T-helper 2 cell (primary cell): Measurements from ENCODE around the gene IL6.
"Not testable (repeated sequence)": the region's sequence is repeated elsewhere in the genome, so short reads cannot be mapped to it uniquely, and the experiment has no call there.

ENCODE experiments used
- DNase-seq, 5 experiments: peaks; one replicate each; pipeline versions ENCODE4 v3.0.0 to v3.0.0-alpha.2; 2012 to 2022
- total RNA-seq, 2 donors: gene quantifications; one replicate each; lab custom pipeline; 2026; lab: John Stamatoyannopoulos, UW

IL6 gene
- 0 reads per million in 2 donors for total RNA-seq

GRCh38 chr7:22726907-22727713, at the start of gene IL6:
IL6 (plus strand) TSS chr7:22727200; CDS start chr7:22727263, 63 bp downstream.
- peak in 1 of 5 experiments; percentile 13 for DNase-seq

GRCh38 chr7:22677263-22677662, 49.7 kb upstream of the IL6 start:
- peak in 1 of 5 experiments; percentile 60 for DNase-seq

GRCh38 chr7:22677680-22678079, 49.3 kb upstream of the IL6 start:
- no peak for DNase-seq

GRCh38 chr7:22680482-22680911, 46.5 kb upstream of the IL6 start:
- no peak for DNase-seq

- DNase-seq = no peak
Observed at GRCh38 chr7:22681312-22681711, 45.7 kb upstream of the IL6 start.

- no peak for DNase-seq
Observed at GRCh38 chr7:22681852-22682657, 44.9 kb upstream of the IL6 start.

- DNase-seq = no peak
Observed at GRCh38 chr7:22683379-22683778, 43.6 kb upstream of the IL6 start.

GRCh38 chr7:22686620-22687019, 40.4 kb upstream of the IL6 start:
- no peak for DNase-seq

- DNase-seq = no peak
Observed at GRCh38 chr7:22688084-22688483, 38.9 kb upstream of the IL6 start.

GRCh38 chr7:22688934-22689333, 38.1 kb upstream of the IL6 start:
- DNase-seq = not testable (repeated sequence)

- DNase-seq = peak in 1 of 5 experiments; percentile 57
Observed at GRCh38 chr7:22694597-22695207, 32.3 kb upstream of the IL6 start.

- no peak for DNase-seq
Observed at GRCh38 chr7:22695476-22696132, 31.4 kb upstream of the IL6 start.

GRCh38 chr7:22696541-22697228, 30.3 kb upstream of the IL6 start:
- no peak for DNase-seq

GRCh38 chr7:22697322-22697859, 29.6 kb upstream of the IL6 start:
- DNase-seq = no peak

- peak in 1 of 5 experiments; percentile 79 for DNase-seq
Observed at GRCh38 chr7:22697876-22698606, 29.0 kb upstream of the IL6 start.

- peak in 1 of 5 experiments; percentile 68 for DNase-seq
Observed at GRCh38 chr7:22698767-22699166, 28.2 kb upstream of the IL6 start.

GRCh38 chr7:22700559-22701002, 26.4 kb upstream of the IL6 start:
- no peak for DNase-seq

GRCh38 chr7:22702516-22702915, 24.5 kb upstream of the IL6 start:
- DNase-seq = no peak

- not testable (repeated sequence) for DNase-seq
Observed at GRCh38 chr7:22703107-22703855, 23.7 kb upstream of the IL6 start.

GRCh38 chr7:22703978-22704610, 22.9 kb upstream of the IL6 start:
- not testable (repeated sequence) for DNase-seq
